DOHH2 (cell line): ENCODE data around the gene PGGHG.

Experiments
- H3F3A ChIP-seq: fragments of 200-600 bp; sonication (generic), shearing (Covaris generic); 2 replicates; pipeline ENCODE4 v1.6.0; 2016; ENCODE audit warnings: antibody characterized with exemption, mild to moderate bottlenecking; ENCODE audit not compliant: control insufficient read depth, insufficient read depth
- H3K27ac ChIP-seq: fragments of 200-600 bp; sonication (generic); 2 replicates; pipeline ENCODE4 v1.5.1; 2014; ENCODE audit warnings: low read depth, mild to moderate bottlenecking, low read length, moderate library complexity
- H3K27me3 ChIP-seq: fragments of 200-600 bp; sonication (generic); 2 replicates; pipeline ENCODE4 v1.6.1; 2014; ENCODE audit warnings: mild to moderate bottlenecking, low read length, mixed read lengths; ENCODE audit not compliant: control insufficient read depth
- H3K36me3 ChIP-seq: fragments of 200-600 bp; sonication (generic); 2 replicates; pipeline ENCODE4 v1.6.1; 2014; ENCODE audit warnings: mild to moderate bottlenecking, low read length, moderate library complexity, mixed read lengths; ENCODE audit not compliant: control insufficient read depth
- H3K4me1 ChIP-seq: fragments of 200-600 bp; sonication (generic); 2 replicates; pipeline ENCODE4 v1.6.1; 2014; ENCODE audit warnings: mild to moderate bottlenecking, low read length, mixed read lengths; ENCODE audit not compliant: control insufficient read depth
- H3K4me2 ChIP-seq: fragments of 200-600 bp; sonication (generic); 2 replicates; pipeline ENCODE4 v1.6.0; 2014; ENCODE audit warnings: mild to moderate bottlenecking, low read length, moderate library complexity
- H3K4me3 ChIP-seq: fragments of 200-600 bp; sonication (generic); 2 replicates; pipeline ENCODE4 v1.5.1; 2014; ENCODE audit warnings: mild to moderate bottlenecking, low read length, mixed read lengths
- H3K79me2 ChIP-seq: fragments of 200-600 bp; sonication (generic); 2 replicates; pipeline ENCODE4 v1.6.1; 2014; ENCODE audit warnings: mild to moderate bottlenecking, low read length, mixed read lengths; ENCODE audit not compliant: control insufficient read depth
- H3K9me2 ChIP-seq: fragments of 200-600 bp; sonication (generic); replicated peaks from 2 replicates; pipeline ENCODE4 v1.6.1; 2014; ENCODE audit warnings: mild to moderate bottlenecking, low read length, mixed read lengths; ENCODE audit not compliant: control insufficient read depth
- H3K9me3 ChIP-seq: fragments of 200-600 bp; sonication (generic); 2 replicates; pipeline ENCODE4 v1.6.1; 2014; ENCODE audit warnings: antibody characterized with exemption, low read length, mixed read lengths; ENCODE audit not compliant: control insufficient read depth, insufficient read depth
- H4K20me1 ChIP-seq: fragments of 200-600 bp; sonication (generic); 2 replicates; pipeline ENCODE4 v1.6.0; 2014; ENCODE audit warnings: low read depth, mild to moderate bottlenecking, antibody characterized with exemption, low read length, moderate library complexity; ENCODE audit not compliant: control insufficient read depth, insufficient read depth
- CTCF ChIP-seq: fragments of 200-600 bp; sonication (generic); IDR thresholded peaks from one replicate; pipeline ENCODE4 v1.5.1; 2014; ENCODE audit warnings: antibody characterized with exemption, mild to moderate bottlenecking, low read depth, low read length; ENCODE audit not compliant: poor library complexity, severe bottlenecking
- EZH2phosphoT487 ChIP-seq: fragments of 200-600 bp; sonication (generic); IDR thresholded peaks from 2 replicates; pipeline ENCODE4 v1.6.1; 2017; ENCODE audit warnings: borderline replicate concordance, mild to moderate bottlenecking, antibody characterized with exemption, low read length, moderate library complexity, mixed read lengths

The PGGHG gene

GRCh38 chr11:293852-294661 is 5.1 kb downstream of the PGGHG start:
- H3K27me3 ChIP-seq = no peaks in the 10 kb centered on the region
- H3K9me3 ChIP-seq = no peaks in the 10 kb centered on the region
- H3K4me2 ChIP-seq = no peak overlapping the region
- TF ChIP-seq CTCF (no peak), EZH2phosphoT487 (no peak)
- peaks cover 13% of the 10 kb centered on the region for H3K4me1 ChIP-seq
- H3F3A ChIP-seq = no peaks in the 10 kb centered on the region
- H3K4me3 ChIP-seq = no peak overlapping the region
- H4K20me1 ChIP-seq = no peaks in the 10 kb centered on the region
- no peaks in the 10 kb centered on the region for H3K9me2 ChIP-seq
- H3K27ac ChIP-seq = no peak overlapping the region
- H3K36me3 ChIP-seq = no peaks in the 10 kb centered on the region
- no peaks in the 10 kb centered on the region for H3K79me2 ChIP-seq

- no peaks in the 10 kb centered on the region for H3K27me3 ChIP-seq
- no peak for TF ChIP-seq EZH2phosphoT487
- TF ChIP-seq CTCF = no peak
Measured at GRCh38 chr11:294780-295179, 5.9 kb downstream of the PGGHG start.

GRCh38 chr11:295351-296170 is 6.6 kb downstream of the PGGHG start:
- Histone ChIP-seq H3K9me2 (no peaks in the 10 kb centered on the region), H4K20me1 (no peaks in the 10 kb centered on the region), H3K27ac (no peak overlapping the region)

More at GRCh38 chr11:294780-295179, 5.9 kb downstream of the PGGHG start:
- Histone ChIP-seq H3F3A (no peaks in the 10 kb centered on the region), H3K4me2 (no peak overlapping the region), H3K27ac (no peak overlapping the region), H3K36me3 (no peaks in the 10 kb centered on the region), H3K79me2 (no peaks in the 10 kb centered on the region), H3K9me2 (no peaks in the 10 kb centered on the region), H4K20me1 (no peaks in the 10 kb centered on the region), H3K9me3 (no peaks in the 10 kb centered on the region), H3K4me1 (peaks cover 8% of the 10 kb centered on the region), H3K4me3 (no peak overlapping the region)

More at GRCh38 chr11:295351-296170, 6.6 kb downstream of the PGGHG start:
- no peaks in the 10 kb centered on the region for H3F3A ChIP-seq
- no peaks in the 10 kb centered on the region for H3K9me3 ChIP-seq
- no peak overlapping the region for H3K4me2 ChIP-seq
- peaks cover 5% of the 10 kb centered on the region; the same call in 1 of the 2 replicates for H3K27me3 ChIP-seq
- H3K36me3 ChIP-seq = no peaks in the 10 kb centered on the region
- H3K79me2 ChIP-seq = no peaks in the 10 kb centered on the region
- H3K4me1 ChIP-seq = 0 out of 2 replicates have a peak, but pooled peaks cover under 1% of the 10 kb centered on the region
- TF ChIP-seq CTCF (no peak), EZH2phosphoT487 (no peak)
- no peak overlapping the region for H3K4me3 ChIP-seq
